HG03521 (cell line): ENCODE measurements around the gene USP35.
"Not testable (repeated sequence)": the region's sequence is repeated elsewhere in the genome, so short reads cannot be mapped to it uniquely, and the experiment has no call there.

Source experiments
- ATAC-seq: cut with Tn5 transposase; IDR thresholded peaks from one replicate; pipeline ENCODE4 v1.9.1; 2021; ENCODE audit warnings: mild to moderate bottlenecking, moderate library complexity; ENCODE audit not compliant: unreplicated experiment

Gene USP35

GRCh38 chr11:78216021-78216420 is 27.3 kb downstream of the USP35 start:
- ATAC-seq = no peak

- ATAC-seq = no peak
These were observed 28.0 kb downstream of the USP35 start for GRCh38 chr11:78216571-78217287.

GRCh38 chr11:78217650-78218541 is 29.2 kb downstream of the USP35 start:
- no peak for ATAC-seq

GRCh38 chr11:78218707-78219492 is 30.2 kb downstream of the USP35 start:
- no peak for ATAC-seq

GRCh38 chr11:78219493-78220217 is 30.9 kb downstream of the USP35 start:
- ATAC-seq = no peak

- ATAC-seq = no peak
These were observed 31.8 kb downstream of the USP35 start for GRCh38 chr11:78220218-78221157.

GRCh38 chr11:78221396-78222315 is 32.9 kb downstream of the USP35 start:
- ATAC-seq = no peak

GRCh38 chr11:78222726-78223125 is 34.0 kb downstream of the USP35 start:
- ATAC-seq = not testable (repeated sequence)

- peak; percentile 68 for ATAC-seq
These were observed 34.7 kb downstream of the USP35 start for GRCh38 chr11:78223320-78223954.

GRCh38 chr11:78224506-78224905 is 35.8 kb downstream of the USP35 start:
- ATAC-seq = no peak

- ATAC-seq = no peak
These were observed 36.2 kb downstream of the USP35 start for GRCh38 chr11:78224906-78225420.

GRCh38 chr11:78226684-78227680 is 38.3 kb downstream of the USP35 start:
- no peak for ATAC-seq

GRCh38 chr11:78227921-78228320 is 39.2 kb downstream of the USP35 start:
- ATAC-seq = peak; percentile 35

GRCh38 chr11:78228467-78228866 is 39.7 kb downstream of the USP35 start:
- ATAC-seq = peak; percentile 59

- ATAC-seq = no peak
These were observed 40.4 kb downstream of the USP35 start for GRCh38 chr11:78229106-78229505.

- no peak for ATAC-seq
These were observed 41.6 kb downstream of the USP35 start for GRCh38 chr11:78230161-78230877.
